ENCODE measurements around the gene BASP1.
"Not testable (repeated sequence)": the region's sequence is repeated elsewhere in the genome, so short reads cannot be mapped to it uniquely, and the experiment has no call there.

The BASP1 gene

GRCh38 chr5:17243287-17244063, 26.0 kb downstream of the BASP1 start:
- no peak for TF ChIP-seq CTCF (IDR thresholded peaks at IDR 0.05; ENCODE audit: low read depth, low read length, missing control alignments)
- H3K4me3 ChIP-seq (replicated peaks; ENCODE audit: low read depth, low read length), result no peak overlapping the region
- no peak for DNase-seq (ENCODE audit: extremely low read depth, low read depth)

- peak; percentile 96 for DNase-seq (ENCODE audit: extremely low read depth, low read depth)
- H3K4me3 ChIP-seq (replicated peaks; ENCODE audit: low read depth, low read length), result no peak overlapping the region
- no peak for TF ChIP-seq CTCF (IDR thresholded peaks at IDR 0.05; ENCODE audit: low read depth, low read length, missing control alignments)
Observed at GRCh38 chr5:17249029-17249634, 31.7 kb downstream of the BASP1 start.

- DNase-seq (ENCODE audit: extremely low read depth, low read depth); H3K4me3 ChIP-seq (replicated peaks; ENCODE audit: low read depth, low read length): not testable (repeated sequence)
Observed at GRCh38 chr5:17249841-17250240, 32.4 kb downstream of the BASP1 start.

GRCh38 chr5:17252543-17252942, 35.1 kb downstream of the BASP1 start:
- no peak overlapping the region for H3K4me3 ChIP-seq (replicated peaks; ENCODE audit: low read depth, low read length)
- DNase-seq (ENCODE audit: extremely low read depth, low read depth), result no peak
- no peak for TF ChIP-seq CTCF (IDR thresholded peaks at IDR 0.05; ENCODE audit: low read depth, low read length, missing control alignments)

GRCh38 chr5:17255471-17256021, 38.1 kb downstream of the BASP1 start:
- DNase-seq (ENCODE audit: extremely low read depth, low read depth), result no peak
- H3K4me3 ChIP-seq (replicated peaks; ENCODE audit: low read depth, low read length), result no peak overlapping the region
- no peak for TF ChIP-seq CTCF (IDR thresholded peaks at IDR 0.05; ENCODE audit: low read depth, low read length, missing control alignments)

GRCh38 chr5:17256171-17256570, 38.7 kb downstream of the BASP1 start:
- TF ChIP-seq CTCF (IDR thresholded peaks at IDR 0.05; ENCODE audit: low read depth, low read length, missing control alignments), result no peak
- H3K4me3 ChIP-seq (replicated peaks; ENCODE audit: low read depth, low read length), result no peak overlapping the region
- no peak for DNase-seq (ENCODE audit: extremely low read depth, low read depth)

GRCh38 chr5:17256839-17257238, 39.4 kb downstream of the BASP1 start:
- TF ChIP-seq CTCF (IDR thresholded peaks at IDR 0.05; ENCODE audit: low read depth, low read length, missing control alignments), result no peak
- DNase-seq (ENCODE audit: extremely low read depth, low read depth), result no peak
- H3K4me3 ChIP-seq (replicated peaks; ENCODE audit: low read depth, low read length), result no peak overlapping the region
